HG03159 (cell line): Measurements from ENCODE around the gene PDIA2.

Source experiments
- ATAC-seq: cut with Tn5 transposase; IDR thresholded peaks from one replicate; pipeline ENCODE4 v1.9.1; 2021; ENCODE audit warnings: mild to moderate bottlenecking, moderate library complexity; ENCODE audit not compliant: unreplicated experiment

Gene PDIA2

DNA sequence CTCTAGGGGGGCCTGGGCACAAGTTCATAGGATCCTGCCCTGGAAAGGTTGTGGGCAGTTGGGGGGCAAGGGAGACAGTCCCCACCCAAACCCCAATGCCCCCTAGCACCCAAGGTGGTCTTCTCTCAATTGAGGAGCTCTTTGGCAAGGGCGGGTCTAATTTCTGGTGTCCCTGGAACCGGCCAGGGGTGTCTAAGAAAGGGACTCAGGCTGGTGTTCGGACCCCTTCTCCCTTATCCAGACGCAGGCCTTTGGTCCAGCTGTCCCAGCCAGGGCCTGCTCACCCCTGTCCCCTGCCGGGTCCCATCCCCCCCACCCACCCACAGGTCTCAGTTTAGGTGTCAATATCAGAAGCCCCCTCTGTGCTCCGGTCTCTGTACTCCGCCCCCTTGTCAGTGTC lies 3.4 kb upstream of the PDIA2 start:
- ATAC-seq = no peak

DNA sequence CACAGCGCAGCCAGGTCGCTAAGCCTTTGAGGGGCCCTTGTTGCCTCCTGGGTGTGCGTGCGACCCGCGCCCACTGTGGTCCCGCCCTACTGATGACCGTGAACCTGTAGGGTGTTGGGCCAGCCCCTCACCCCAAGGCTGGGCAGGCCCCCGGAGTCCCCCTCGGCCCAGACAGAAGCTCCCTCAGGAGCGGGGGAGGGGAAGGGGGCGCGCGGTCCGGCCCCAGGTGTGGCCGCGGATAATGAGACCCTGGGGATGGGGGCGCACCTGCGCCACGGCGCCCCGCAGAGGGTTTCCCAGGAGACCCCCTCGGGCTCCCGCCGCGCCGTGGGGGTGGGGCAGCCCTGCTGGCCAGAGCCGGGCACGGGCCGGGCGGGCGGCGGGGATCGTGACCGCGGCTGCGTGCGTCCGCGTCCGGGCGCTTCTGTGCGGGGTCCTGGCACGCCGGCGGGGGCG lies 2.9 kb upstream of the PDIA2 start:
- no peak for ATAC-seq

DNA sequence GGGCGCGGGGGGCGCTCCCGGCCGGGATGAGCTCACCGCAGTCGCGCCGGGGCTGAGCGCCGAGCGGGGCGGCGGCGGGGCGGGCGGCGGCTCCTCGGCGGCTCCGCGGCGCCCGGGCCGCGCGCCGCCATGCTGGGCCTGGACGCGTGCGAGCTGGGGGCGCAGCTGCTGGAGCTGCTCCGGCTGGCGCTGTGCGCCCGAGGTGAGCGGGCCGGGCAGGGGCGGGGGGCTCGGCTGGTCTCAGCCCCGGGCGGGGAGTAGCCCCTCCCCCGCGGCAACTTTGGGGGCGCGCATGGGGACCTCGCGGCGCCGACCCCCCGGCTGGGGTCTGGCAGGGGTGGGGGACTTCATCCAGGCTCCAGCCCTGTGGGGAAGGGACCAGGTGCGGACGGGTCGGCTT lies 2.4 kb upstream of the PDIA2 start, which contains the start of gene ARHGDIG:
ARHGDIG (plus strand) TSS at position 40 of the 400 bp plus-strand sequence; CDS start at position 130, 90 bp downstream.
- ATAC-seq = no peak

DNA sequence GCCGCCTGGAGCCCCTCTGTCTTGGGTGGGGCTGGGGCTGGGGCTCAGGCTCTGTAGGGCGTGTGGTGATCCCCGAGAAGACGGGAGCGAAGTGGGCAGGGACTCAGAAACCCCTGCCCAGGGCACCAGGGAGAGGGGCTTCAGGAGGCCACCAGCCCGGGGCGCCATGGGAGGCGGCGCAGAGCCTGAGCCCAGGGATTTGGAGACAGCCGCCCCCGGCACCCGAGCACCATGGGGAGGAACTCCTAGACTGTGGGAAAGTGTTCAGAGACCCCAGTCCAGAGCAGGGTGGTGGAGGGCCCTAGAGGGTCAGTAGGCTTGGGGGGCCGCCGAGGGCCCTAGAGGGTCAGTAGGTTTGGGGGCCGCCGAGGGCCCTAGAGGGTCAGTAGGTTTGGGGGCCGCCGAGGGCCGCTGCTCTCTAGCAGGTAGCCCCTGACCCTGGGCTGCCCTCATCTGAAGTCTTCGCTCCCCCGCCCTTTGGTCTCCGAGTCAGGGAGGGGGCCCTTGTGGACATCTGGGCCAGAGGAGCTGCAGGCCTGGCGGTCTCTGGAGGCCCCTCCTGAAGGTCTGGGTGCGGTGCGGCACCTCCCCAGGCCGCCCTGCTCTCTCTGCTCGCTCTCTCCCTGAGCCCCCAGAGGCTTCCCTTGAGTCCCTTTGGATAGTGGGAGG lies 1.8 kb upstream of the PDIA2 start:
- ATAC-seq = no peak

DNA sequence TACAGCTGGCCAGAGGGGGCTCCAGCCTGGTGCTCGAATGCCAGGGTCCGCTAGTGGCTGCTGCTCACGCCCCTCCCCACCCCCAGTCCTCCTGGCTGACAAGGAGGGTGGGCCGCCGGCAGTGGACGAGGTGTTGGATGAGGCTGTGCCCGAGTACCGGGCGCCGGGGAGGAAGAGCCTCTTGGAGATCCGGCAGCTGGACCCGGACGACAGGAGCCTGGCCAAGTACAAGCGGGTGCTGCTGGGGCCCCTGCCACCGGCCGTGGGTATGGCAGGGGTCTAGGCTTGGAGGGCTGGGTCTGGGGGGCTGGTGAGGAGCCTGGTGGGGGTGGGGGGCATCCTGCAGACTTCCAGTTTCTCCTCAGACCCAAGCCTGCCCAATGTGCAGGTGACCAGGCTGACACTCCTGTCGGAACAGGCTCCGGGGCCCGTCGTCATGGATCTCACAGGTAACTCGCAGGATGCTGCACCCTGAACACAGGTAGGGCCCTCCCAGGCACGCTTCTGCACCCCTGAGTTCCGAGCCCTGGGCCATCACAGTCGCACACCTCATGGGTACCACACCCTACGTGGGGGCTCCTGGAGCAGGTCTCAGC lies 1.2 kb upstream of the PDIA2 start:
- no peak for ATAC-seq

DNA sequence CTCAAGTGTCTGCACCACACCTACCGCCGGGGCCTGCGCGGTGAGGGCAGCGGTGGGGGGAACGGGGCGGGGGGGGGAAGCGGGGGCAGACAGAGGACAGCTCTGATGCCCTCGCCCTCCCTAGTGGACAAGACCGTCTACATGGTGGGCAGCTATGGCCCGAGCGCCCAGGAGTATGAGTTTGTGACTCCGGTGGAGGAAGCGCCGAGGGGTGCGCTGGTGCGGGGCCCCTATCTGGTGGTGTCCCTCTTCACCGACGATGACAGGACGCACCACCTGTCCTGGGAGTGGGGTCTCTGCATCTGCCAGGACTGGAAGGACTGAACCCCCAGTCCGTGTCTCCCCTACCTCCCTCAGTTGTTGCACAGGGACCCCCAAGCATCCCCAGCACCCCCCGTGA lies 473 bp upstream of the PDIA2 start:
- no peak for ATAC-seq

DNA sequence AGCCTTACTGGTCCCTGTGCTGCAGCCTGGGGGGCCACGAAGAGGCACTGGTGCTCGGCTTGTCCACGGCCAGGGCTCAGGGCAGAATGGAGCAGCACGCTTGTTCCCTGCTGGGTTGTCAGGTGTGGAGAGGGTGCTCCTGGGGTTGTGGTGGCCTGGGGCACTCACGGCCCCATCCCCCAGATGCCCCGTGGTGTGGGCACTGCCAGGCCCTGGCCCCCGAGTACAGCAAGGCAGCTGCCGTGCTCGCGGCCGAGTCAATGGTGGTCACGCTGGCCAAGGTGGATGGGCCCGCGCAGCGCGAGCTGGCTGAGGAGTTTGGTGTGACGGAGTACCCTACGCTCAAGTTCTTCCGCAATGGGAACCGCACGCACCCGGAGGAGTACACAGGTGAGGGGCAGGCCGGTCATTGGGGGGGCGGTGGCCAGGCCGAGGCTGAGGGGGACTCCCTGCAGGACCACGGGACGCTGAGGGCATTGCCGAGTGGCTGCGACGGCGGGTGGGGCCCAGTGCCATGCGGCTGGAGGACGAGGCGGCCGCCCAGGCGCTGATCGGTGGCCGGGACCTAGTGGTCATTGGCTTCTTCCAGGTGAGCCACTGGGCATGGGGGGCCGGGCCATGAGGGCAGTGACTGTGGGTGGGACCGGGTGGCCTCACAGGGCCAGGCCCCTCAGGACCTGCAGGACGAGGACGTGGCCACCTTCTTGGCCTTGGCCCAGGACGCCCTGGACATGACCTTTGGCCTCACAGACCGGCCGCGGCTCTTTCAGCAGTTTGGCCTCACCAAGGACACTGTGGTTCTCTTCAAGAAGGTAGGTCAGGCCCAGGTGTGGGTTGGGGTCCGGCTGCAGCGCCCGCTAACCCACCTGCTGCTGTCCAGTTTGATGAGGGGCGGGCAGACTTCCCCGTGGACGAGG lies 1.5 kb downstream of the PDIA2 start:
- no peak for ATAC-seq

DNA sequence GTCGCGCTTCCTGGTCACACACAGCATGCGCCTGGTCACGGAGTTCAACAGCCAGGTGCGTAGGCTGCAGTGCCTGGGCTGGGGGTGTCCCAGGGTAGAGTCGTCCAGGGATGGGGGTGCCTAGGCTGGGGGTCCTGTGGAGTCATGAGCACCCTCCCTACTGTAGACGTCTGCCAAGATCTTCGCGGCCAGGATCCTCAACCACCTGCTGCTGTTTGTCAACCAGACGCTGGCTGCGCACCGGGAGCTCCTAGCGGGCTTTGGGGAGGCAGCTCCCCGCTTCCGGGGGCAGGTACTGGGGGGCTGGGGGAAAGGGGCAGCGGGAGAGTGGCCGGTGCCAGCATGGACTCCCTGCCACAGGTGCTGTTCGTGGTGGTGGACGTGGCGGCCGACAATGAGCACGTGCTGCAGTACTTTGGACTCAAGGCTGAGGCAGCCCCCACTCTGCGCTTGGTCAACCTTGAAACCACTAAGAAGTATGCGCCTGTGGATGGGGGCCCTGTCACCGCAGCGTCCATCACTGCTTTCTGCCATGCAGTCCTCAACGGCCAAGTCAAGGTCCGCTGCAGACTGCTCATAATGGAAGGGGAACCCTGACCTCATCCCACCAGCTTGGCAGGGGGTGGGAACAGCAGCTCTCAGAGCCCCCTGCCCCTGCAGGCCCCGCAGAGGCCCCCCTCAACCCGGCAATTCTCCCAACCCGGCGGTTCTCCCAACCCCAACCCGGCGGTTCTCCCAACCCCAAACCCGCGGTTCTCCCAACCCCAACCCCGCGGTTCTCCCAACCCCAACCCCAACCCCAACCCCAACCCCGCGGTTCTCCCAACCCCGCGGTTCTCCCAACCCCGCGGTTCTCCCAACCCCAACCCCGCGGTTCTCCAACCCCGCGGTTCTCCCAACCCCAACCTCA lies 2.4 kb downstream of the PDIA2 start:
- no peak for ATAC-seq

DNA sequence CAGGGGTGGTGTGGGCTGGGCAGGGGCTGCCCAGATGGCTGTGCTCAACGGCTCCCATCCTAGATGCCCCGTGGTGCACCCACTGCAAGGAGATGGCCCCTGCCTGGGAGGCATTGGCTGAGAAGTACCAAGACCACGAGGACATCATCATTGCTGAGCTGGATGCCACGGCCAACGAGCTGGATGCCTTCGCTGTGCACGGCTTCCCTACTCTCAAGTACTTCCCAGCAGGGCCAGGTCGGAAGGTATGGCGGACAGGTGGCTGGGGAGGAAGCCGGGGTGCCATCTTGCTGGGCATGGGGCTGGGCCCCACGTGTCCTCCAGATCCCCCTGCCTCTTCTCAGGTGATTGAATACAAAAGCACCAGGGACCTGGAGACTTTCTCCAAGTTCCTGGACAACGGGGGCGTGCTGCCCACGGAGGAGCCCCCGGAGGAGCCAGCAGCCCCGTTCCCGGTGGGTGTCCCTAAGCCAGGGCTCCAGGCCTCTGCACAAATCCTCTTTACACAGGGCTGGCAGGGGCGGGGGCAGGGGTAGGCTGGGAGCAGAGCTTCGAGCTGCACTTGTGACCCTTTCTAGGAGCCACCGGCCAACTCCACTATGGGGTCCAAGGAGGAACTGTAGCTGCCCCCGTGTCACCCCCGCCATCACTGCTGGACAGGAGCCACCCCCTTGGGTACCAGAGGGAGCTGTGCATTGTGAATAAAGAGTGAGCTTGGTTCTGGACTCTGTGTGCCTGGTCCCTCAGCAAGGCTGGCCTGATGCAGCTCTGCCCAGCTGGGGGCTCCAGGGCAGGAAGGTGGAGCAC lies 3.7 kb downstream of the PDIA2 start:
- no peak for ATAC-seq

DNA sequence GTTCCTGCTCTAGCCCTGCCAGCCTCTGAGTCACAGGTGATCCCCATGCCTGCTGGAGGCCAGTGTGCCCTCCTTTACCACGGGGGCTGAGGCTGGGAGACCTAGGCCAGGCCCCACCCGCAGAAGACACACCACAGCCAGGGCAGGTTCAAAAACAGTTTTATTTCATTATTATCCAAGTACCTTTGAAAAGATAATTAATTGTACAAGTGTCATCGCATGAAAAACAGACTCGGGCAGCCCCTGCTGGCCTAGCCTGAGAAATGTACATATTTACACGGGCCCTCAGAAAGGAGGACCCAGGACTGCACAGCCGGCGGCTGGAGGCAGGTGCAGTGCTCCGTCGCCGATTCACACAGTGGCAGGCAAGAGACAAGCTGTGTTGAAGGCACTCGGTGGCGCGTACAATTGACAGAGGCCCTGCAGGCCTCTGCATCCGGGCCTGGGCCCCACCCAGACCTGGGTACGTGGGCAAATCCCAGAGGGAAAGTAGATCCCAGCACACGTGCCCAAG lies 4.4 kb downstream of the PDIA2 start:
- no peak for ATAC-seq

DNA sequence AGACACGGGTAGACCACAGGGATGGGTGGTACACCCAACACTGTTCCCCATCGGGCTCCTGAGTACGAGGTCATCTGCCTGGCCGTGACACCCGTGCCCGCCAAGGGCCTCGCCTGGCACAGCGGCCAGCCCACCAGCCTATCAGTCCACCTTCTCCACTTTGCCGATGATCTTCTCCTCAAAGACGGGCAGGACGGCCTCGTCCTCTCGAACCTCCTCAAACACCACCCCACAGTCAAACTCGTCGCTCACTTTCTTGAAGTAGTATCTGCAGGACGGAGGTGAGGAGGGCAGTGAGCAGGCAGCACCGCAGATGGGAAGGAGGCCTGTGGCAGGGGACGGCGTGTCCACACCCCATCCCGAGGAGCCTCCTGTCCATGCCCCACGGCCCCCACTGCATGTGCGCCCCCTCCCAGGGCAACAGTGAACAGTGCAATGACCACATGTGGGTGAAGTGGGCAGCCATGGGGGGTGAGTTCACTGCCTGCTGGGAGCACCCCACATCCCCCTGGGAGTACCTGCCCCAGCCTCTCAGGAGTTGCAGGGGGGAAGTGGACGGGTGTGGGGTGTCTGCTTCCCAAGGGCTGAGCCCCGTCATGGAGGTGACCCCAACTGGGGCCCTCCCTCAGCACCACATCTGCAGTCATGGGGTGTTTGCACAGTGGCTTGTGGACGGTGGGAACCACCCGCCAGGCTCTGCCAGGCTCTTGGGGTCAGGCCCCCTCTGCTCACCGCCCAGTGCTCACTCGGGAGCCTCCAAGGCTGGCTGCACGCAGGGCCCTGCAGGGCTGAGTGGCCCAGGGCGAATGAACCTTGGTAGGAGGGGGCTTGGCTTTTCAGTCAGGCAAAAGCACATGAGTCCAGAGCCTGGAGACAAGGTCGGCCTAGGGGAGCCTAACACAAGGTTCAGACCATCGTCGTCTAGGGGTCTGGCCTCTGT lies 5.3 kb downstream of the PDIA2 start:
- ATAC-seq = no peak

DNA sequence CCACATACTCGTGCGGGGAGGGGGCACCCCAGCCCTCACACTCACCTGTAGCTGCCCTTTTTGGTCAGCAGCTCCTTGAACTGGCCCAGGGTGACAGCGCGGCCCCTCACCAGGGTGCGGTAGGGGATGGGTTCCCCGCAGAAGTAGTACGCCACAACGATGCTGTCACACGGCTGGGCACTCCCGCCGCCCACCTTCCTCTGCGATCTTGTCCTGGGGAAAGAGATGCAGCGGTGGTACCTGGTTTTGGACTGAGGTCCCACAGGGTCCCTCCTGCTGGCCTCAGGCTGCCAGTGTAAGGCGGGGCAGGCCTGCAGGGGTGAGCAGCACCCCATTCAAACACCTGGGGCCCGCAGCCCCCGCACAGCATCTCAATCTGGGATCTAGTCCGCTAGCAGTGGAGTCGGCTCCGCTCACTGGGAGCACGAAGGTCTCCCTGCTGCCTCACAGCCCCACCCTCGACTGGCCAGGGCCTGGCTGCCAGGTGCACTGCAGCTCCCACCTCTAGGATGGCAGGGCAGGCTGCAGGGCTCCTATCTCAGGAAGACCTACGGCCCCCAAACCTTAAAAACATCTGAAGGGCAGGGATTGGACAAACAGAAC lies 6.5 kb downstream of the PDIA2 start:
- ATAC-seq = no peak

DNA sequence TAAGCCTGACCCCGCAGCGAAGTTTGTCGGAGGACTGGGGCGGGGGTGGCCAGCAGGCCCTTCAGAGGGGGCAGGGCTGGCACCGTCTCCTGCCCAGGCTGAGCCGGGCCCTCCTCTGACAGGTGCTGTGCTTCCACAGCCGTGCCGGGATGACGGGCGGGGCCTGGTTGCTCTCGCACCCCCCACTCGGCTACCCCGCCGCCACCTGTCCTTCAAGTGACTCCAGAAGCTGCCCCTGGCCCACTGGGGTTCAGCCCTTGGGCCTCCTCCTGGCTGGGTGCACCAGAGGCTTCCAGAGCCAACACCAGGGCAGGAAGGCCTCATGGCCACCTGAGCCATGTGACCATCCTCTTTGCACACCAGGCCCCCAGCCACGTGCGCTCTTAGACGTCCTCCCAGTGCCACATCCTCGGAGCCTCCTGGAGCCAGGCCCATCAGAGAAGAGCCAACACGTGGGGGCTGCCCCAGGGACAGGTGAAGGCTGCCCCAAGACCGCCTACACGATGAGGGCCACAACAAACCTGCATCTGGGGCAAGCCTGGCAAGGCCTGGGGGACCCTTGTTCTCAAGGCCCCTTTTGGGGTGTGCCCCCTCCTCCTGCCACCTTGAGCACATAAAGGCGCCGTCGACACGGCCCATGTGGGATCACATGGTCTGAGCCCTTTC lies 7.2 kb downstream of the PDIA2 start:
- ATAC-seq = no peak

DNA sequence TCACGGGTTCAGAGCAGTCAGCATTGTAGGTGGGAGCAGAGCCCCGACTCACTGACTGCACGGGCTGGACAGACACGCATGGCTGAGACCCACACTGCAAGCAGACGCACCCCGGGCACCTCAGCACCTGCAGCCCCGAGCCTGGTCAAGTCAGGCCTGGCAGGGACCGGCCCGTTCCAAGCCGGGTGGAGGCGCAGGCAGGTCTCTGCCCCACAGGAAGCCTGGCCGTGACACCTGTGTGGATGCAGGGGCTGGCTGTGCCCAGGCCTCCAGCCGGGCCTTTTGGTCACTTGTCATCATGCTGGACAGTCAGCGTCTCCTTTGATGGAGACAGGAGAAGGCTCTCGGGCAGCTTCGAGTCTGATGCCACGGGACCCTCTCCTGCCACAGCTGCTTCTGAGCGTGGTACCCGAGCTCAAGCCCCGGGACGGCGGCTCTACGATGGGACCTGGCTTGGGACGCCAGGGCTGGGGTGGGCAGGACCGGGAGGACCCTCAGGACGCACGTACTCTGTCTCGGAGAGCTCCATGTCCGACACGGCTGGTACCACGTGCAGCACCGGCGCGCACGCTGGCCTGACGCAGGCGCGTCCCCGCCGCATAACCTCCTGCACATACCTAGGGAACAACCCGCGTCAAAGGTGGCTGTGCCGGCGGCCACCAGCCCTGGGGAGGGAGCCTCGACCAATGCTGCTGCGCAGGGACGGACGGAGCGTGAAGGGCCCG lies 7.9 kb downstream of the PDIA2 start:
- no peak for ATAC-seq

DNA sequence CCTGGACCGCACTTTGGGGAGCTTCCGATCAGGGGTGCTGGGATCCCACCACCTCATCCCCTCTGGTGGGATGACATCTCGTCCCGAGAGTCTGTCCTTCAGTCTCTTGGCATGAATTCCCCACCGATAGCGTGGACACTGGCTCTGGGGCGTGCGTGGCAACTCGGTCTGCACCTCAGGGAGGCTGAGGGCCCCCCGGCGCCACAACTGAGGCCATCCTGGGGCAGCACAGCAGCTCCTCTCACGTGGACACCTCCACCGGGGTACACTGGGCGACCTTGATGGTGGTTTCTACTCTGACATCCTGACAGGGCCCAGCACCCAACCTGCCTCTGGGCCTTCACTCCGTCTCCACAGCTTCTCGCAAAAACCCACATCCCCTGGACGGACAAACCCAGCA lies 8.6 kb downstream of the PDIA2 start:
- ATAC-seq = no peak

DNA sequence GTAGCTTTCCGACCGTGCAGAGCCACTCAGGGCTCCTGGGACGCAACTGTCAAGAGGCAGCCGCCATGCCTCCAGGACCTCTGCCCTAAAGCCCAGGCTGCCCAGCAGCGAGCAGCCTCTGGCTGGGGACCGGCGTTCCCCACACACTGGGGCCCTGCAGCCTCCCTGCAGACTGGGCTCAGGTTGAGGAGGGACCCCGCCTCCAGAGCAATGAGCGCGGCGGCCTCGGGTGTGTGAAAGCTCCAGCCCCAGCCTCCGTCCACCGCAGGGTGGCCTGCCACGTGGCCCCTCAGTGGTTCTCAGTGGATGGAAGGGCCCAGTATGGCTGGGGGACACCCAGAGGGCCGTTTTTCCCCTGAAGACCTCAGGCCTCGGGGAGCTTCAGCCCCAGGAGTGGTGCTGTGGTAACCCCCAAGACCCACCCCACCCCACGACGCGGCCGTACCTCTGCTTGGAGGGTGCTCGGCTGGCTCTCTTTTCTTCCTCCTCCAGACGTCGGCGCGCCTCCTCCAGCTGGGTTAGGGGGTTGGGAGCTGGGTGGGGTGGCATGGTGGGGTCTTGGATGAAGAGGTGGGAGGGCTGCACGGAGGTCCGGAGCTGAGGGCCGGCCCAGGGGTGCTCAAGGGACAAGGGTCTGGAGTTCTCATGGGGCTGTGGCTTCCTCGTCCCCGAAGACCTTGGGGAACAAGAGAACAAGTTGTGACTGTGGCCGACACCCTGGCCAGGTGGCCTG lies 10.2 kb downstream of the PDIA2 start:
- no peak for ATAC-seq
